ENCODE data around the gene TMSB4X.

TMSB4X gene

DNA sequence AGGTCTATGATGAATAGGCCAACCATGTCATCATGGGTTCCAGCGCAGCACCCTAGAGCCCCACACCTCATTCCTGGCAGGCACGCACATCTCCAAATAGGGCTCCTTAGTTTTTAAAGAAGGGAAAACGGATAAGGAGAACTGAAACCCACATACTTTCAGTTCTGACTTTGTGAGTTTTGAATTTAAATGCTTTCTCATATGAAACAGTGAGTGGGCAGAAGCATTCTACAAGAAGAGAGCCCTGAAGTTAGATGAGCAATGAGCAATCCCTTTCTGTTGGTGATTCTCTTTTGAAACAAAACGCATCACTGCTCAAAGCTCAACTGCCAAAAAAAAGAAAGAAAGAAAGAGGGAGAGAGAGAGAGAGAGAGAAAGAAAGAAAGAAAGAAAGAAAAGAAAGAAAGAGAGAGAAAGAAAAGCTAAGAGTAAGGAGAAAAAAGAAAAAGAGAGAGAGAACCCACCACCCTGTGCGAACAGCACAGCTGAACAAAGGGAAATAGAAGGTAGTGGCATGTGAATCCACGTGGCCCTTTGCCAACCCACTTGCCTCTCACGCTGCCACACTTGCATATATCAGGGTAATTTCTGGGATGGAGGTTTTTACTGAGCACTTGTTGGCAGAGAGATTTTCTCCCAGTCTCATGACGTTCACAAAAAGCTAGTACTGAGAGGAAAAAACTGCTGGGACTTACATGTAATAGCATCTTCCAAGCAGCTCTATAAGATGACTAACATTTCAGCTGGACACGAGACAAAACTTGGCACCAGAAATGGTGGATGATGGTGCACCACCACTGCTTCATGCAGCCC is 31.0 kb downstream of the TMSB4X start:
- Histone ChIP-seq H3K27me3 (ENCODE audit: control insufficient read depth, low read length) (no peaks in the 10 kb centered on the region), H3K9me3 (ENCODE audit: control insufficient read depth, insufficient read depth, low read length) (no peaks in the 10 kb centered on the region), H3K36me3 (ENCODE audit: control insufficient read depth, low read length) (no peaks in the 10 kb centered on the region), H3K79me2 (ENCODE audit: control insufficient read depth, low read length) (no peaks in the 10 kb centered on the region), H3K4me1 (ENCODE audit: control insufficient read depth, low read length) (peaks cover 90% of the 10 kb centered on the region), H3K4me3 (ENCODE audit: low read length) (peak overlapping the region; percentile 17), H3K27ac (ENCODE audit: low read depth, low read length) (peak overlapping the region; percentile 72), H3F3A (ENCODE audit: control insufficient read depth, insufficient read depth) (peaks cover 21% of the 10 kb centered on the region), H4K20me1 (ENCODE audit: control insufficient read depth, insufficient read depth, low read depth, low read length) (no peaks in the 10 kb centered on the region), H3K9me2 (replicated peaks; ENCODE audit: control insufficient read depth, low read length) (no peaks in the 10 kb centered on the region), H3K4me2 (ENCODE audit: low read length) (peak overlapping the region; percentile 62)
- no peak for TF ChIP-seq EZH2phosphoT487 (IDR thresholded peaks at IDR 0.05; ENCODE audit: borderline replicate concordance, low read length)
- TF ChIP-seq, protein P1, sequence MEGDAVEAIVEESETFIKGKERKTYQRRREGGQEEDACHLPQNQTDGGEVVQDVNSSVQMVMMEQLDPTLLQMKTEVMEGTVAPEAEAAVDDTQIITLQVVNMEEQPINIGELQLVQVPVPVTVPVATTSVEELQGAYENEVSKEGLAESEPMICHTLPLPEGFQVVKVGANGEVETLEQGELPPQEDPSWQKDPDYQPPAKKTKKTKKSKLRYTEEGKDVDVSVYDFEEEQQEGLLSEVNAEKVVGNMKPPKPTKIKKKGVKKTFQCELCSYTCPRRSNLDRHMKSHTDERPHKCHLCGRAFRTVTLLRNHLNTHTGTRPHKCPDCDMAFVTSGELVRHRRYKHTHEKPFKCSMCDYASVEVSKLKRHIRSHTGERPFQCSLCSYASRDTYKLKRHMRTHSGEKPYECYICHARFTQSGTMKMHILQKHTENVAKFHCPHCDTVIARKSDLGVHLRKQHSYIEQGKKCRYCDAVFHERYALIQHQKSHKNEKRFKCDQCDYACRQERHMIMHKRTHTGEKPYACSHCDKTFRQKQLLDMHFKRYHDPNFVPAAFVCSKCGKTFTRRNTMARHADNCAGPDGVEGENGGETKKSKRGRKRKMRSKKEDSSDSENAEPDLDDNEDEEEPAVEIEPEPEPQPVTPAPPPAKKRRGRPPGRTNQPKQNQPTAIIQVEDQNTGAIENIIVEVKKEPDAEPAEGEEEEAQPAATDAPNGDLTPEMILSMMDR (IDR thresholded peaks at IDR 0.05; ENCODE audit: low read depth, low read length, poor library complexity, severe bottlenecking) = no peak

DNA sequence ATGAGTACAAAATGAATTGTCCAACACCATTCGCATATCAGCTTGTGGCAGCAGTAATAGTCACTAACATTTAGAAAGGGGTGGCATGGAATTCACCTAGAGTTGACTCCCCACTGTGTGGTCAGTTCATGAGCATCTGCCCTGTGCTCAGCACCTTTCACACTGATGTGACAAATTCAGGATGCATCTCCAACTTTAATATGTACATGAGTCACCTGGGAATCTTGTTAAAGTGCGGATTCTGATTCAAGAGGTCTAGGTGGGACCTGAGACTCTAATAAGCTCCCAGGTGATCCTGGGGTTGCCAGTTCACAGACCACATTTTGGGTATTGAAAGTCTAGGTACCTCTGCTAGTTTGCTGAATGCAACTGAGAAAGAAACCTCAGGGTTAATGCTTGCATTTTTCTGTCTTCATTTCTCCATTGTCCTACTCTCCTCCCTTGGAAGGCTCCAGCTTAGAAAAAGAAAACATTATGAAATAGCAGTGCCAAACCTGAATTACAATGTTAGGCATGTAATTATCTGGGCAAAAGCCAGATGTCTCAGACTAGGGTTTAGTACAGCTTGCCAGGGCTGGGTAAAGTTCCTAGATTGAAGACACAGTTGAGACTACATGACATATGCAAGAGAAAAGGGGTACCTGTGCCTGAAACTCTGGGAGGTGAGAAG is 32.7 kb downstream of the TMSB4X start:
- H3K79me2 ChIP-seq (ENCODE audit: control insufficient read depth, low read length) = no peaks in the 10 kb centered on the region
- peaks cover 72% of the 10 kb centered on the region for H3K4me1 ChIP-seq (ENCODE audit: control insufficient read depth, low read length)
- H3K4me2 ChIP-seq (ENCODE audit: low read length) = peak overlapping the region; percentile 53

DNA sequence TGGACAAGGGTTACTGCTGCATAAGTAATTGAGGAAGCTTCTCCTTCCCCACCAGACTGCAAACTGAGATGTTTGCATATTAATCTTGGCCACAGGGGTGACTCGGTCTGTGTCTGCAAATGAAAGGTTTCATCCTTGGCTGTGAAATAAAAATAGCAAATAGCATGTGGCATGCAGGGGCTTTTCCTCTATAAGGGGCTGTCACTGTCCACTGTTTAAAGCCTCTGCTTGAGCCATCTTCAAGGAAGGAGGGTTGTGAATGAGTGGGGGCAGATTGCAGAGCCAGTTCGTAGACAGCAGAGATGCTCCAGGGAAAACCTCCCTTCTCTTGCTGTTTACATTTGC is 33.3 kb downstream of the TMSB4X start:
- Histone ChIP-seq H3K79me2 (ENCODE audit: control insufficient read depth, low read length) (no peaks in the 10 kb centered on the region), H3K9me3 (ENCODE audit: control insufficient read depth, insufficient read depth, low read length) (no peaks in the 10 kb centered on the region), H3K4me3 (ENCODE audit: low read length) (peak overlapping the region; percentile 34), H3K4me1 (ENCODE audit: control insufficient read depth, low read length) (peaks cover 69% of the 10 kb centered on the region), H3K9me2 (replicated peaks; ENCODE audit: control insufficient read depth, low read length) (no peaks in the 10 kb centered on the region), H3K4me2 (ENCODE audit: low read length) (peak overlapping the region; percentile 53), H3F3A (ENCODE audit: control insufficient read depth, insufficient read depth) (peaks cover 13% of the 10 kb centered on the region), H3K27me3 (ENCODE audit: control insufficient read depth, low read length) (no peaks in the 10 kb centered on the region), H4K20me1 (ENCODE audit: control insufficient read depth, insufficient read depth, low read depth, low read length) (no peaks in the 10 kb centered on the region), H3K36me3 (ENCODE audit: control insufficient read depth, low read length) (no peaks in the 10 kb centered on the region), H3K27ac (ENCODE audit: low read depth, low read length) (no peak overlapping the region)
- TF ChIP-seq, protein P1 (IDR thresholded peaks at IDR 0.05; ENCODE audit: low read depth, low read length, poor library complexity, severe bottlenecking) = no peak
- TF ChIP-seq EZH2phosphoT487 (IDR thresholded peaks at IDR 0.05; ENCODE audit: borderline replicate concordance, low read length) = no peak

More for the DNA sequence above, 32.7 kb downstream of the TMSB4X start:
- Histone ChIP-seq H3F3A (ENCODE audit: control insufficient read depth, insufficient read depth) (peaks cover 18% of the 10 kb centered on the region), H3K4me3 (ENCODE audit: low read length) (peak overlapping the region; percentile 34), H3K9me3 (ENCODE audit: control insufficient read depth, insufficient read depth, low read length) (no peaks in the 10 kb centered on the region), H3K9me2 (replicated peaks; ENCODE audit: control insufficient read depth, low read length) (no peaks in the 10 kb centered on the region), H4K20me1 (ENCODE audit: control insufficient read depth, insufficient read depth, low read depth, low read length) (no peaks in the 10 kb centered on the region), H3K27me3 (ENCODE audit: control insufficient read depth, low read length) (no peaks in the 10 kb centered on the region), H3K36me3 (ENCODE audit: control insufficient read depth, low read length) (no peaks in the 10 kb centered on the region), H3K27ac (ENCODE audit: low read depth, low read length) (no peak overlapping the region)
- TF ChIP-seq, protein P1 (IDR thresholded peaks at IDR 0.05; ENCODE audit: low read depth, low read length, poor library complexity, severe bottlenecking) = no peak
